ENCODE data around the gene TBCD. TPM values are rescaled to one million over a fixed set of nuclear protein-coding genes. Genes with fewer than 3 reads are reported as not detected.
"Not testable (repeated sequence)": the region's sequence is repeated elsewhere in the genome, so short reads cannot be mapped to it uniquely, and the experiment has no call there.

TBCD gene
- total RNA-seq, 1 donor from 2014 or later, result 122 TPM

- DNase-seq (ENCODE audit: low spot score) (no peak), ATAC-seq (no peak)
- intact Hi-C loops (cut with DNase I), result no loop called here
Observed at GRCh38 chr17:82980632-82981031, 228.8 kb downstream of the TBCD start.

- ATAC-seq, result no peak
- no peak for DNase-seq (ENCODE audit: low spot score)
- intact Hi-C loops (cut with DNase I), result no loop called here
Observed at GRCh38 chr17:82981141-82981730, 229.4 kb downstream of the TBCD start.

- DNase-seq (ENCODE audit: low spot score), result no peak
Observed at GRCh38 chr17:82983510-82984248, 231.8 kb downstream of the TBCD start.

GRCh38 chr17:82984249-82984617 lies 232.4 kb downstream of the TBCD start:
- not testable (repeated sequence) for ATAC-seq; DNase-seq (ENCODE audit: low spot score)

More at GRCh38 chr17:82983510-82984248, 231.8 kb downstream of the TBCD start:
- no peak for ATAC-seq
- intact Hi-C loops (cut with DNase I), result no loop called here

GRCh38 chr17:82984751-82985427 lies 233.0 kb downstream of the TBCD start:
- no peak for ATAC-seq
- no peak for DNase-seq (ENCODE audit: low spot score)
- intact Hi-C loops (cut with DNase I), result no loop called here

More at GRCh38 chr17:82984249-82984617, 232.4 kb downstream of the TBCD start:
- intact Hi-C loops (cut with DNase I), result not testable (repeated sequence)

GRCh38 chr17:82985428-82985805 lies 233.6 kb downstream of the TBCD start:
- DNase-seq (ENCODE audit: low spot score), result no peak
- intact Hi-C loops (cut with DNase I), result no loop called here
- ATAC-seq, result no peak

GRCh38 chr17:82985973-82986372 lies 234.1 kb downstream of the TBCD start:
- ATAC-seq (peak; percentile 96), DNase-seq (ENCODE audit: low spot score) (no peak)
- intact Hi-C loops (cut with DNase I), result no loop called here

- DNase-seq (ENCODE audit: low spot score); intact Hi-C loops (cut with DNase I); ATAC-seq: not testable (repeated sequence)
Observed at GRCh38 chr17:82989051-82989450, 237.2 kb downstream of the TBCD start.

GRCh38 chr17:82989881-82990280 lies 238.0 kb downstream of the TBCD start:
- intact Hi-C loops (cut with DNase I), result no loop called here
- DNase-seq (ENCODE audit: low spot score), result no peak
- no peak for ATAC-seq

- DNase-seq (ENCODE audit: low spot score) (no peak), ATAC-seq (no peak)
- intact Hi-C loops (cut with DNase I), result no loop called here
Observed at GRCh38 chr17:82993005-82993404, 241.1 kb downstream of the TBCD start.

Other genes with a start within 250 kb of the TBCD start
- 59.9 TPM for gene FOXK2, start 232.3 kb upstream of the TBCD start, total RNA-seq
- gene WDR45B, start 103.6 kb upstream of the TBCD start, total RNA-seq, result 67.1 TPM
- gene RAB40B, start 53.4 kb upstream of the TBCD start, total RNA-seq, result 30.3 TPM
- 32.3 TPM for gene FN3KRP, start 35.4 kb upstream of the TBCD start, total RNA-seq
- gene FN3K, start 16.4 kb upstream of the TBCD start, total RNA-seq, result 57.2 TPM
- gene ZNF750, start 88.0 kb downstream of the TBCD start, total RNA-seq, result not detected